ENCODE results near the gene GAP43. TPM values are rescaled to one million over a fixed set of nuclear protein-coding genes. Genes with fewer than 3 reads are reported as not detected.

Gene GAP43
- total and polyA plus RNA-seq, 2 of the 13 experiments (the other 11 are each of a cell fraction or from before 2014, with no cell fraction given), result not detected

- no peak for TF ChIP-seq HOXA5 (CRISPR knock-in tag; IDR thresholded peaks at IDR 0.05)
- TF ChIP-seq NFYB (CRISPR knock-in tag; IDR thresholded peaks at IDR 0.05), result no peak
- TF ChIP-seq ZNF746 (CRISPR knock-in tag; IDR thresholded peaks at IDR 0.05), result no peak
- TF ChIP-seq ATF4 (CRISPR knock-in tag; IDR thresholded peaks at IDR 0.05), result no peak
- TF ChIP-seq NFE2L1 (CRISPR knock-in tag; IDR thresholded peaks at IDR 0.05; ENCODE audit: borderline replicate concordance), result no peak
- TF ChIP-seq, protein P1, sequence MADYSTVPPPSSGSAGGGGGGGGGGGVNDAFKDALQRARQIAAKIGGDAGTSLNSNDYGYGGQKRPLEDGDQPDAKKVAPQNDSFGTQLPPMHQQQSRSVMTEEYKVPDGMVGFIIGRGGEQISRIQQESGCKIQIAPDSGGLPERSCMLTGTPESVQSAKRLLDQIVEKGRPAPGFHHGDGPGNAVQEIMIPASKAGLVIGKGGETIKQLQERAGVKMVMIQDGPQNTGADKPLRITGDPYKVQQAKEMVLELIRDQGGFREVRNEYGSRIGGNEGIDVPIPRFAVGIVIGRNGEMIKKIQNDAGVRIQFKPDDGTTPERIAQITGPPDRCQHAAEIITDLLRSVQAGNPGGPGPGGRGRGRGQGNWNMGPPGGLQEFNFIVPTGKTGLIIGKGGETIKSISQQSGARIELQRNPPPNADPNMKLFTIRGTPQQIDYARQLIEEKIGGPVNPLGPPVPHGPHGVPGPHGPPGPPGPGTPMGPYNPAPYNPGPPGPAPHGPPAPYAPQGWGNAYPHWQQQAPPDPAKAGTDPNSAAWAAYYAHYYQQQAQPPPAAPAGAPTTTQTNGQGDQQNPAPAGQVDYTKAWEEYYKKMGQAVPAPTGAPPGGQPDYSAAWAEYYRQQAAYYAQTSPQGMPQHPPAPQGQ (CRISPR knock-in tag; IDR thresholded peaks at IDR 0.05; ENCODE audit: borderline replicate concordance), result no peak
- TF ChIP-seq HNRNPK (IDR thresholded peaks at IDR 0.05; ENCODE audit: low read depth, low read length, poor library complexity, severe bottlenecking), result no peak
These were observed 21.1 kb upstream of the GAP43 start (continued) for GRCh38 chr3:115602194-115602593.

DNA sequence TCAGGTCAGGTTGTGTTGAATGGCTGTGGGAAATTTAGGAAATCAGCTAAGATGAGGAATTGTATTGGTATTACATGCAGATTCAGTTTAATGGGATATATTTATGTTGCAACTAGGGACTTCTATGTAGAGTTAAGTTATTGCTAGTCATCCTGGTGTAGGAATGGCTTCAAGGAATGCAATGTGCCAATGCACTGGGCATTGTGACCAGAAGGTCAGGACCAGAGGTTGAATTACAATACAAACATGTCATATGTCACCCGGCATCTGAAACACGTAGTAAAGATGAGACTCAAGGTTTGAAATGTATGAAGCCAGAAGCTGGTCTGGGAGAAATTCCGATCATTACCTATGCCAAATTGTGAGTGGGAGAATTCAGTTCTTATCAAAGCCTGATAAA is 11.7 kb upstream of the GAP43 start:
- intact Hi-C loops (cut with micrococcal nuclease; ENCODE audit: unreplicated experiment), result no loop called here
- Histone ChIP-seq H3K27me3 (ENCODE audit: control insufficient read depth in 1 of 2, insufficient read depth in 2 of 2, low read length in 2 of 2) (no peaks in the 10 kb centered on the region), H4K20me1 (ENCODE audit: insufficient read depth, low read length) (no peaks in the 10 kb centered on the region), H3K4me3 (replicated peaks in 1 of 3; ENCODE audit: insufficient read depth in 1 of 3, low read depth in 2 of 3, low read length in 3 of 3) (no peak overlapping the region), H3K9ac (ENCODE audit: insufficient read depth, low read depth, low read length) (no peak overlapping the region), H3K4me1 (ENCODE audit: insufficient read depth, low read length) (no peaks in the 10 kb centered on the region), H3K9me3 (ENCODE audit: low read length) (no peaks in the 10 kb centered on the region), H2AFZ (ENCODE audit: low read length) (no peak overlapping the region), H3K27ac (ENCODE audit: extremely low read length, insufficient read depth, low read length) (no peak overlapping the region), H3K36me3 (replicated peaks in 1 of 2; ENCODE audit: control insufficient read depth in 1 of 2, insufficient read depth in 2 of 2, low read length in 2 of 2) (no peaks in the 10 kb centered on the region), H3K79me2 (ENCODE audit: insufficient read depth, low read length) (no peaks in the 10 kb centered on the region), H3K4me2 (ENCODE audit: low read depth, low read length) (no peak overlapping the region)
- TF ChIP-seq, protein P2, sequence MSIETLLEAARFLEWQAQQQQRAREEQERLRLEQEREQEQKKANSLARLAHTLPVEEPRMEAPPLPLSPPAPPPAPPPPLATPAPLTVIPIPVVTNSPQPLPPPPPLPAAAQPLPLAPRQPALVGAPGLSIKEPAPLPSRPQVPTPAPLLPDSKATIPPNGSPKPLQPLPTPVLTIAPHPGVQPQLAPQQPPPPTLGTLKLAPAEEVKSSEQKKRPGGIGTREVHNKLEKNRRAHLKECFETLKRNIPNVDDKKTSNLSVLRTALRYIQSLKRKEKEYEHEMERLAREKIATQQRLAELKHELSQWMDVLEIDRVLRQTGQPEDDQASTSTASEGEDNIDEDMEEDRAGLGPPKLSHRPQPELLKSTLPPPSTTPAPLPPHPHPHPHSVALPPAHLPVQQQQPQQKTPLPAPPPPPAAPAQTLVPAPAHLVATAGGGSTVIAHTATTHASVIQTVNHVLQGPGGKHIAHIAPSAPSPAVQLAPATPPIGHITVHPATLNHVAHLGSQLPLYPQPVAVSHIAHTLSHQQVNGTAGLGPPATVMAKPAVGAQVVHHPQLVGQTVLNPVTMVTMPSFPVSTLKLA (IDR thresholded peaks at IDR 0.05), result no peak
- TF ChIP-seq THAP8 (CRISPR knock-in tag; IDR thresholded peaks at IDR 0.05; ENCODE audit: borderline replicate concordance) (no peak), THYN1 (CRISPR knock-in tag; IDR thresholded peaks at IDR 0.05; ENCODE audit: borderline replicate concordance, low read depth) (no peak)
- TF ChIP-seq, protein P3, sequence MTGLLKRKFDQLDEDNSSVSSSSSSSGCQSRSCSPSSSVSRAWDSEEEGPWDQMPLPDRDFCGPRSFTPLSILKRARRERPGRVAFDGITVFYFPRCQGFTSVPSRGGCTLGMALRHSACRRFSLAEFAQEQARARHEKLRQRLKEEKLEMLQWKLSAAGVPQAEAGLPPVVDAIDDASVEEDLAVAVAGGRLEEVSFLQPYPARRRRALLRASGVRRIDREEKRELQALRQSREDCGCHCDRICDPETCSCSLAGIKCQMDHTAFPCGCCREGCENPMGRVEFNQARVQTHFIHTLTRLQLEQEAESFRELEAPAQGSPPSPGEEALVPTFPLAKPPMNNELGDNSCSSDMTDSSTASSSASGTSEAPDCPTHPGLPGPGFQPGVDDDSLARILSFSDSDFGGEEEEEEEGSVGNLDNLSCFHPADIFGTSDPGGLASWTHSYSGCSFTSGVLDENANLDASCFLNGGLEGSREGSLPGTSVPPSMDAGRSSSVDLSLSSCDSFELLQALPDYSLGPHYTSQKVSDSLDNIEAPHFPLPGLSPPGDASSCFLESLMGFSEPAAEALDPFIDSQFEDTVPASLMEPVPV (CRISPR knock-in tag; IDR thresholded peaks at IDR 0.05), result no peak
- TF ChIP-seq, protein P4, sequence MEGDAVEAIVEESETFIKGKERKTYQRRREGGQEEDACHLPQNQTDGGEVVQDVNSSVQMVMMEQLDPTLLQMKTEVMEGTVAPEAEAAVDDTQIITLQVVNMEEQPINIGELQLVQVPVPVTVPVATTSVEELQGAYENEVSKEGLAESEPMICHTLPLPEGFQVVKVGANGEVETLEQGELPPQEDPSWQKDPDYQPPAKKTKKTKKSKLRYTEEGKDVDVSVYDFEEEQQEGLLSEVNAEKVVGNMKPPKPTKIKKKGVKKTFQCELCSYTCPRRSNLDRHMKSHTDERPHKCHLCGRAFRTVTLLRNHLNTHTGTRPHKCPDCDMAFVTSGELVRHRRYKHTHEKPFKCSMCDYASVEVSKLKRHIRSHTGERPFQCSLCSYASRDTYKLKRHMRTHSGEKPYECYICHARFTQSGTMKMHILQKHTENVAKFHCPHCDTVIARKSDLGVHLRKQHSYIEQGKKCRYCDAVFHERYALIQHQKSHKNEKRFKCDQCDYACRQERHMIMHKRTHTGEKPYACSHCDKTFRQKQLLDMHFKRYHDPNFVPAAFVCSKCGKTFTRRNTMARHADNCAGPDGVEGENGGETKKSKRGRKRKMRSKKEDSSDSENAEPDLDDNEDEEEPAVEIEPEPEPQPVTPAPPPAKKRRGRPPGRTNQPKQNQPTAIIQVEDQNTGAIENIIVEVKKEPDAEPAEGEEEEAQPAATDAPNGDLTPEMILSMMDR (CRISPR knock-in tag; IDR thresholded peaks at IDR 0.05), result no peak
- DNase-seq (ENCODE audit: low spot score) (peak; percentile 8), FAIRE-seq (no peak), ATAC-seq (no peak)
- 17% methylated on average over 3 of the region's 3 CpGs for WGBS (ENCODE audit: low lambda C conversion rate)
- no TSS peak for BruUV-seq (replicated peaks)
- ChIA-PET POLR2A (no interaction called here), CTCF (ENCODE audit: low intra/inter-chr PET ratio, low total read pairs) (no interaction called here)
- in situ Hi-C loops (cut with HindIII; ENCODE audit: extremely low pct_ligation_motif_present, low pct_unique_long_range_greater_than_20kb), result no loop called here
